Nephron progenitor cell (in vitro differentiated cells): Measurements from ENCODE around the gene SLC28A1.
"Not testable (repeated sequence)": the region's sequence is repeated elsewhere in the genome, so short reads cannot be mapped to it uniquely, and the experiment has no call there.

ENCODE experiments used
- DNase-seq: peaks from one replicate; pipeline ENCODE4 v3.0.0; 2021
- H3K27ac Mint-ChIP-seq: 2 replicates; pipeline ENCODE4 v1.8.0; 2021; ENCODE audit warnings: mild to moderate bottlenecking, moderate library complexity, mixed read lengths
- H3K27me3 Mint-ChIP-seq: 2 replicates; pipeline ENCODE4 v1.8.0; 2021; ENCODE audit warnings: mild to moderate bottlenecking, low read depth, mixed read lengths; ENCODE audit not compliant: poor library complexity
- H3K36me3 Mint-ChIP-seq: 2 replicates; pipeline ENCODE4 v1.8.0; 2021; ENCODE audit warnings: low read depth, mixed read lengths
- H3K4me1 Mint-ChIP-seq: 2 replicates; pipeline ENCODE4 v1.8.0; 2021; ENCODE audit warnings: mixed read lengths
- H3K4me3 Mint-ChIP-seq: 2 replicates; pipeline ENCODE4 v1.8.0; 2021; ENCODE audit warnings: mild to moderate bottlenecking, moderate library complexity, mixed read lengths
- H3K9me3 Mint-ChIP-seq: 2 replicates; pipeline ENCODE4 v1.8.0; 2021; ENCODE audit warnings: mild to moderate bottlenecking, moderate library complexity, mixed read lengths
- TF ChIP-seq, protein P1 (sequence below): fragments of 200-600 bp; sonication (generic); IDR thresholded peaks from 2 replicates; pipeline ENCODE4 v1.5.0; 2021; ENCODE audit warnings: antibody characterized with exemption

SLC28A1 gene

DNA sequence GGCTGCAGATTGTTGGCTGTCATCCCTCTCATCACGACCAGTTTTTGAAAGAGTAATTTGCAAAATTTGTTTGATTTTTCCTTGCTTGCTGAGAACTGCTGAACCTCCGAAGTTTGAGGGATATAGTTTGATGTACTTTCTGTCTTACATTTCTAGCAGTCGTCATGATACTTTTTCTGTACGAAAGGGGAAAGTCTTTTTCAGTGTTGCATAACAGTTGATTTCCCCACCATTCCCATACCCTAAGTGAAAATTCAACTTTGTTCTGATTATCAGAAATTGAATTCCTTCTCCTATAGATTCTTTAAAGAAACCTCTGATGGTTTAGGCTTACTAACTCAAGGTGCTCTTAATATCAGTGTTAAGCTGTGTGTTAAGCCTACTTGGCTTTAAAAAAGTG is 98.8 kb downstream of the SLC28A1 start:
- no peaks in the 10 kb centered on the region for H3K36me3 Mint-ChIP-seq
- TF ChIP-seq, protein P1, sequence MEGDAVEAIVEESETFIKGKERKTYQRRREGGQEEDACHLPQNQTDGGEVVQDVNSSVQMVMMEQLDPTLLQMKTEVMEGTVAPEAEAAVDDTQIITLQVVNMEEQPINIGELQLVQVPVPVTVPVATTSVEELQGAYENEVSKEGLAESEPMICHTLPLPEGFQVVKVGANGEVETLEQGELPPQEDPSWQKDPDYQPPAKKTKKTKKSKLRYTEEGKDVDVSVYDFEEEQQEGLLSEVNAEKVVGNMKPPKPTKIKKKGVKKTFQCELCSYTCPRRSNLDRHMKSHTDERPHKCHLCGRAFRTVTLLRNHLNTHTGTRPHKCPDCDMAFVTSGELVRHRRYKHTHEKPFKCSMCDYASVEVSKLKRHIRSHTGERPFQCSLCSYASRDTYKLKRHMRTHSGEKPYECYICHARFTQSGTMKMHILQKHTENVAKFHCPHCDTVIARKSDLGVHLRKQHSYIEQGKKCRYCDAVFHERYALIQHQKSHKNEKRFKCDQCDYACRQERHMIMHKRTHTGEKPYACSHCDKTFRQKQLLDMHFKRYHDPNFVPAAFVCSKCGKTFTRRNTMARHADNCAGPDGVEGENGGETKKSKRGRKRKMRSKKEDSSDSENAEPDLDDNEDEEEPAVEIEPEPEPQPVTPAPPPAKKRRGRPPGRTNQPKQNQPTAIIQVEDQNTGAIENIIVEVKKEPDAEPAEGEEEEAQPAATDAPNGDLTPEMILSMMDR = no peak
- H3K4me3 Mint-ChIP-seq = peak overlapping the region; percentile 78
- H3K27ac Mint-ChIP-seq = no peak overlapping the region
- H3K9me3 Mint-ChIP-seq = no peaks in the 10 kb centered on the region
- peaks cover 69% of the 10 kb centered on the region for H3K27me3 Mint-ChIP-seq
- peaks cover 24% of the 10 kb centered on the region for H3K4me1 Mint-ChIP-seq
- no peak for DNase-seq

GRCh38 chr15:84983711-84984110 is 99.2 kb downstream of the SLC28A1 start:
- H3K36me3 Mint-ChIP-seq = no peaks in the 10 kb centered on the region
- H3K4me3 Mint-ChIP-seq = no peak overlapping the region
- TF ChIP-seq, protein P1 = no peak
- no peak for DNase-seq
- no peak overlapping the region for H3K27ac Mint-ChIP-seq
- H3K27me3 Mint-ChIP-seq = peaks cover 69% of the 10 kb centered on the region
- H3K9me3 Mint-ChIP-seq = no peaks in the 10 kb centered on the region
- peaks cover 24% of the 10 kb centered on the region for H3K4me1 Mint-ChIP-seq

GRCh38 chr15:84985158-84985557 is 100.7 kb downstream of the SLC28A1 start:
- Mint-ChIP-seq H3K36me3 (no peaks in the 10 kb centered on the region), H3K27ac (no peak overlapping the region), H3K4me1 (peaks cover 17% of the 10 kb centered on the region), H3K4me3 (no peak overlapping the region), H3K27me3 (peaks cover 58% of the 10 kb centered on the region), H3K9me3 (no peaks in the 10 kb centered on the region)
- TF ChIP-seq, protein P1 = no peak
- no peak for DNase-seq

GRCh38 chr15:84987351-84987750 is 102.9 kb downstream of the SLC28A1 start:
- not testable (repeated sequence) for H3K4me3 Mint-ChIP-seq, H3K36me3 Mint-ChIP-seq, H3K9me3 Mint-ChIP-seq, DNase-seq, H3K27ac Mint-ChIP-seq
- peaks cover 57% of the 10 kb centered on the region for H3K27me3 Mint-ChIP-seq
- H3K4me1 Mint-ChIP-seq = peaks cover 17% of the 10 kb centered on the region

DNA sequence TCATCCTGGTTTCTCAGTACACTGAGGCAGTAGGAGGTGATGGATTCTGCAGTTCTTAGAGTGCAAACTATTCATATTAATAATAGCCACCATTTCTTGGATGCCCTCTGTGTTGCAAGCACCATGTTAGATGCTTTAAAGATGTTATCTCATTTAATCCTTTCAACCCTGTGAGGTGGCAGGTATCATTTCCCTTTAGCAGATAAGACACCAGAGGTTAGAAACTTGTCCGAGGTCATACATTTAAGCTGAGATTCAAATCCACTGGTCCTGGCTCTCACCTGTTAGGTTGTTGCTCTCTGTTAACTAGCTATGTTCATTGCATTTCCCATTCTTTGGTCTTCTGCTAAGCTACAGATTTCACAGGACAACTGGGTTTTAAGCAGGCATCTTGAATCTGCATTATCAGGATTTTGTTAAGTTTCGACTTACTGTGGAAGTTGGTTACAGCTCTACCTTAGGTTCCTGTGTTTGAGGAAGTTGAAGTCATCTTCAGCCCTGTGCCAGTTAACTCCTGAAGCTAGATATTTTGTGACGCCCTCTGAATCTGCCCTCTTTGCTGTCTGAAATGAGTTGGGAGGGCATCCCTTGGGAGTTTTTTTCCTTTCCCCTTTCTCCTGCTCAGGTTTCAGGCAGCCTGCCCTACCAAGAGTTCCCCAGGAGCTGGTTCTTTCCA is 103.6 kb downstream of the SLC28A1 start:
- Mint-ChIP-seq H3K27me3 (peaks cover 53% of the 10 kb centered on the region), H3K36me3 (no peaks in the 10 kb centered on the region), H3K4me3 (no peak overlapping the region), H3K4me1 (peaks cover 10% of the 10 kb centered on the region), H3K9me3 (no peaks in the 10 kb centered on the region), H3K27ac (peak overlapping the region; percentile 29)
- TF ChIP-seq, protein P1 = no peak
- DNase-seq = no peak

DNA sequence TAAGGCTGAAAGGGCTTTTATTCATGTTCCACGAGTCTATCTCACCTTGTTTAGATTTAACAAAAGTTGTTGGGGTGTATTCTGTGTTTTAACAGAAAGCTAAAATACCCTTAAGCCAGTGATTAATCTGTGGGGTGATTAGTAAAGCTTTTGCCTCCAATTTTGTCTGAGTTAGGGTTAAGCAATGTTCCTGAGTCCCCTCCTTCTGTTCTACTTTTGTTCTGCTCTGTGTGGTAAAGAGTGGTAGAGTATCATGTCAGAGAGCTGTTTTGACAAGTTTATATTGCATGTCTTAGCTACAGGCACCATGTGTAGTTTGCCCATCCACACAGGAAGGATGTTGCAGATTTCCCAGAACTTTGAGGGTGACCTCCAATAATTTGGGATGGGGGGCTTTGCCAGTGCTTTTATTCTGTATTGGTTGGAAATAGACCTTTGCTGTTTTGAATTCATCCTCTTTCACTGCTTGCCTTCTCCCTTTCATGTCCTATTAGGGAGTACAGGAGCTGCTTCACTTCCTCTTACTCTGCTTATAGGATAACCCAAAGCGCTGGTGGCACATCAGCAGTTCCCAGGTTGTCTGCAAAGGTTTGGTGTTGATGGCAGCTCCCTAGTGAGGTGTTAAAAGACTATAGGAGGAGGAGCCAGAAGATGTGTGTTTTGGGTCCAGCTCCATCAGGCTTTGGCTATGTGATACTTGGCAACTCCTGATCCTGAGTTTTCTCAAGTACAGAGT is 104.6 kb downstream of the SLC28A1 start:
- DNase-seq = no peak
- no peak overlapping the region for H3K27ac Mint-ChIP-seq
- no peak overlapping the region for H3K4me3 Mint-ChIP-seq
- peaks cover 9% of the 10 kb centered on the region for H3K4me1 Mint-ChIP-seq
- H3K27me3 Mint-ChIP-seq = peaks cover 46% of the 10 kb centered on the region
- TF ChIP-seq, protein P1 = no peak
- no peaks in the 10 kb centered on the region for H3K36me3 Mint-ChIP-seq
- H3K9me3 Mint-ChIP-seq = no peaks in the 10 kb centered on the region
